Activated T-cell treated with anti-CD3 and anti-CD28 coated beads, Interleukin-2, amount 50 U/mL, for 1 hour (primary cell): ENCODE data around the gene RNFT1.
"Not testable (repeated sequence)": the region's sequence is repeated elsewhere in the genome, so short reads cannot be mapped to it uniquely, and the experiment has no call there.

Experiments used
- DNase-seq: peaks from one replicate; pipeline ENCODE4 v3.0.0-alpha.2; 2020

The RNFT1 gene

GRCh38 chr17:59964482-59965328, at the start of gene RNFT1:
Gene RNFT1 (minus strand): TSS chr17:59964740. CDS start chr17:59964663, 77 bp downstream.
- peak; percentile 93 for DNase-seq

GRCh38 chr17:60009326-60009725, 44.8 kb upstream of the RNFT1 start:
- DNase-seq, result not testable (repeated sequence)

GRCh38 chr17:60008377-60008776, 43.8 kb upstream of the RNFT1 start:
- not testable (repeated sequence) for DNase-seq

GRCh38 chr17:60006160-60006559, 41.6 kb upstream of the RNFT1 start:
- no peak for DNase-seq

- not testable (repeated sequence) for DNase-seq
Observed at GRCh38 chr17:60004561-60004960, 40.0 kb upstream of the RNFT1 start.

GRCh38 chr17:60002405-60002804, 37.9 kb upstream of the RNFT1 start:
- not testable (repeated sequence) for DNase-seq

- DNase-seq, result not testable (repeated sequence)
Observed at GRCh38 chr17:59996608-59997007, 32.1 kb upstream of the RNFT1 start.

- not testable (repeated sequence) for DNase-seq
Observed at GRCh38 chr17:59975166-59975565, 10.6 kb upstream of the RNFT1 start.

GRCh38 chr17:59973483-59973882, 8.9 kb upstream of the RNFT1 start:
- not testable (repeated sequence) for DNase-seq

GRCh38 chr17:59972778-59973177, 8.2 kb upstream of the RNFT1 start:
- no peak for DNase-seq

- not testable (repeated sequence) for DNase-seq
Observed at GRCh38 chr17:59971771-59972170, 7.2 kb upstream of the RNFT1 start.

- DNase-seq, result peak; percentile 56
Observed at GRCh38 chr17:59963738-59964481, 630 bp downstream of the RNFT1 start.

GRCh38 chr17:59962739-59963318, 1.7 kb downstream of the RNFT1 start:
- no peak for DNase-seq

- not testable (repeated sequence) for DNase-seq
Observed at GRCh38 chr17:59959574-59959973, 5.0 kb downstream of the RNFT1 start.

- no peak for DNase-seq
Observed at GRCh38 chr17:59954856-59955255, 9.7 kb downstream of the RNFT1 start.

- no peak for DNase-seq
Observed at GRCh38 chr17:59950049-59950448, 14.5 kb downstream of the RNFT1 start.

GRCh38 chr17:59947310-59947709, 17.2 kb downstream of the RNFT1 start:
- DNase-seq, result not testable (repeated sequence)

- DNase-seq, result not testable (repeated sequence)
Observed at GRCh38 chr17:59946433-59946832, 18.1 kb downstream of the RNFT1 start.

GRCh38 chr17:59941131-59941530, 23.4 kb downstream of the RNFT1 start:
- no peak for DNase-seq

GRCh38 chr17:59940697-59941096, 23.8 kb downstream of the RNFT1 start:
- DNase-seq, result not testable (repeated sequence)

- DNase-seq, result not testable (repeated sequence)
Observed at GRCh38 chr17:59933317-59933716, 31.2 kb downstream of the RNFT1 start.

GRCh38 chr17:59930768-59931167, 33.8 kb downstream of the RNFT1 start:
- DNase-seq, result not testable (repeated sequence)

GRCh38 chr17:59930121-59930520, 34.4 kb downstream of the RNFT1 start:
- DNase-seq, result not testable (repeated sequence)
